Heart left ventricle (tissue), 16 donors: ENCODE data around the gene SLC25A26. TPM values are rescaled to one million over a fixed set of nuclear protein-coding genes. Genes with fewer than 3 reads are reported as not detected.

Source experiments
- ATAC-seq, 4 donors: fragments of 200-7000 bp; cut with Tn5 transposase; one replicate each; pipeline ENCODE4 v1.9.1; 2020 to 2022; ENCODE audit warnings: moderate library complexity in 4 of 4, mild to moderate bottlenecking in 3 of 4, moderate number of reproducible peaks in 1 of 4
- DNase-seq, 5 donors: peaks; one replicate each; pipeline ENCODE4 v3.0.0-alpha.2; 2020
- H3K27ac ChIP-seq, 12 donors: fragments of 200-600 bp; sonication (generic) in 4 of 12; one replicate each; pipeline versions ENCODE4 v1.5.0 to v1.8.0; 2016 to 2022; ENCODE audit warnings: mild to moderate bottlenecking in 2 of 12
- H3K27me3 ChIP-seq, 9 donors: fragments of 200-600 bp; sonication (generic) in 2 of 9; one replicate each; pipeline versions ENCODE4 v1.5.1 to v1.8.0; 2016 to 2022; ENCODE audit warnings: mild to moderate bottlenecking in 3 of 9
- H3K36me3 ChIP-seq, 9 donors: fragments of 200-600 bp; sonication (generic) in 2 of 9; one replicate each; pipeline versions ENCODE4 v1.5.0 to v1.8.0; 2018 to 2022; ENCODE audit warnings: mild to moderate bottlenecking in 2 of 9
- H3K4me1 ChIP-seq, 12 donors: fragments of 200-600 bp; sonication (generic) in 4 of 12; one replicate each; pipeline versions ENCODE4 v1.5.0 to v1.8.0; 2016 to 2022; ENCODE audit warnings: mild to moderate bottlenecking in 3 of 12
- H3K4me3 ChIP-seq, 12 donors: fragments of 200-600 bp; sonication (generic) in 4 of 12; one replicate each; pipeline versions ENCODE4 v1.5.0 to v1.8.0; 2017 to 2022; ENCODE audit warnings: mild to moderate bottlenecking in 9 of 12, moderate library complexity in 4 of 12
- H3K9me3 ChIP-seq, 12 donors: fragments of 200-600 bp; sonication (generic) in 4 of 12; one replicate each; pipeline versions ENCODE4 v1.5.0 to v1.8.0; 2016 to 2022; ENCODE audit warnings: mild to moderate bottlenecking in 1 of 12
- POLR2A ChIP-seq, 2 donors: fragments of 450-650 bp; IDR thresholded peaks; one replicate each; pipeline ENCODE4 v1.6.1; 2017; ENCODE audit warnings: antibody characterized with exemption in 2 of 2, mild to moderate bottlenecking in 2 of 2, moderate library complexity in 2 of 2
- WGBS, 4 donors: extraction: QIAGEN DNeasy Blood & Tissue Kit in 2 of 4; methylation state at CpG; one replicate each; pipeline versions ENCODE4 v1.1.5 to v1.1.7; 2013 to 2018; 5-methylcytosine and 5-hydroxymethylcytosine counted together
- intact Hi-C, 10 donors: fragments of 100-400 bp; cut with DNase I; formaldehyde crosslinking; loops; one replicate each; pipeline versions ENCODE4 v1.11.1 to v1.14.2; 2022
- long read RNA-seq, 3 donors: library from polyadenylated mRNA; unstranded; transcript quantifications; one replicate each; pipeline ENCODE4 v2.0.0, GENCODE V29; 2020 to 2021
- polyA plus RNA-seq, 2 donors: library from polyadenylated mRNA; stranded (reverse); fragments of 200-250 nt; gene quantifications; one replicate each; pipeline ENCODE4 v1.2.3, GENCODE V29; 2013
- total RNA-seq, 9 donors: library from RNA; depleted of rRNA in 2 of 9; stranded (reverse); fragments of >200 nt in 2 of 9; fragmentation: NEBNext Ultra II Directional in 3 of 9; extraction: Animal tissue kit (Norgen Biotek cat#: 25700) in 3 of 9; gene quantifications; one replicate each; pipeline versions ENCODE4 v1.1.0 to v1.2.4, GENCODE V29; 2016 to 2023
- TF ChIP-seq, protein P1 (sequence below), 12 donors: fragments of 200-600 bp; sonication (generic) in 4 of 12; IDR thresholded peaks; one replicate each; pipeline versions ENCODE4 v1.5.0 to v1.8.0; 2018 to 2022; ENCODE audit warnings: antibody characterized with exemption in 12 of 12, mild to moderate bottlenecking in 5 of 12
- donor health status: ischemic (EF 13 %, LVEDD 7.1; RV severe dilation, severe dysfunction).
- donor health status: healthy with polysubstance abuse.
- donor health status: DM: no; HTN: yes; CAD: no.
- donor health status: DM: no; HTN: no; CAD: no.
- donor health status: ischemic (EF 25% LVEDD 6.9; RV normal size, moderate dysfunction).
- donor health status: ischemic (EF 25% LVEDD 5.7; RV mildly dilated, moderate dysfunction).
- donor health status: healthy.
- donor health status: DM: yes; HTN: yes; CAD: no.
- donor health status: ischemic (EF 35%, LVEDD 5.7; RV mildly dilated, moderate dysfunction).
- donor health status: nonischemic (EF 11% LVEDD 7.7; RV severe dilation, severe dysfunction).
- donor health status: DM: yes; HTN: yes; CAD: no.
- donor health status: PGD.
- donor health status: ischemic (EF 29% LVEDD 5.4; RV normal size, mild dysfunction).
- donor health status: nonischemic (EF 23%, LVEDD 6.1; RV moderate dilation, normal function).

Gene SLC25A26, protein sequence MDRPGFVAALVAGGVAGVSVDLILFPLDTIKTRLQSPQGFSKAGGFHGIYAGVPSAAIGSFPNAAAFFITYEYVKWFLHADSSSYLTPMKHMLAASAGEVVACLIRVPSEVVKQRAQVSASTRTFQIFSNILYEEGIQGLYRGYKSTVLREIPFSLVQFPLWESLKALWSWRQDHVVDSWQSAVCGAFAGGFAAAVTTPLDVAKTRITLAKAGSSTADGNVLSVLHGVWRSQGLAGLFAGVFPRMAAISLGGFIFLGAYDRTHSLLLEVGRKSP
- 10 to 100 TPM; 20.0 to 42.2 (median 25.4) TPM for total RNA-seq
- polyA plus RNA-seq = 10 to 100 TPM; 22.5 to 26.3 TPM
- long read RNA-seq, donor 1, partial matches to known transcripts = 27 of 37 reads
- long read RNA-seq, donor 1, other reads (novel, unspliced or antisense) = 9 of 37 reads
- long read RNA-seq, donor 2, transcript SLC25A26-201 (9 exons, 1,023 nt) = major isoform, 13 of 85 reads
- long read RNA-seq, donor 2, partial matches to known transcripts = 59 of 85 reads
- long read RNA-seq, donor 2, other reads (novel, unspliced or antisense) = 13 of 85 reads
- long read RNA-seq, donor 3, partial matches to known transcripts = 6 of 9 reads
- long read RNA-seq, donor 3, other reads (novel, unspliced or antisense) = 2 of 9 reads

DNA sequence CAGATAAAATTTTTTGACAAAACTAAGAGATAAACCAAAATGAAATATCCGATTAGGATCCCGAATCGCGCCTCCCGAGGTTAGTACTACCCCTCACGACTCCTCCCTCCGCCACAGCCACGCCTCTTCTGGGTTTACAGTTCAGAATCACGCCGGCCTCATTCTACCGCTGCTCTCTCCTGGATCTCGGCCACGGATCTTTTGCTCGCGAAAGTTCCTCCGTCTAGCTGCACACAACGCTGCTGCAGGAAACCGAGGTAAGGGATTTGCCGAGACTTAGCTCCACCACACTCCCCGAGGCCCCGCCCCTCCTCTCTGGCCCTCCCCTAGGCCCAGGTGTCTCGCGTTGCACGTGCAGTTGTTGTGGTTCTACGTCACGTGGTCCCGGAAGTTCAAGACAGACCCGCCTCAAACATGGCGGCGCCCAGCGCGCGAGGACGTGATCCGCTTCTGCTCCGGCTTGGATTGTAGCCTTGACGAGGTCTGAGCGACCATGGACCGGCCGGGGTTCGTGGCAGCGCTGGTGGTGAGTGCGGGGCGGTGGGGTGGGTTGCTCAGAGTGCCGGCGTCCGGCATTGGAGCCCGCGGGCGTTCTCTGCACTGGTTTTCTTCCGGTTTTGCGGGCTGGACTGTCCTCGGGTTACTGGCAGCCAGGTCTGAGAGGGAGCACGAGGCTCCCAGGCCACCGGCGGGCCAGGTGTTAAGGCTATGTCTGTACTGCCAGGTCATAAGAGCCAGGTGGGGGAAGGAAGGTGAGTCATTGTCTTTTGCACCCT, at the start of gene SLC25A26:
SLC25A26 (plus strand) TSS at position 400 of the 776 bp plus-strand sequence; CDS start at position 494, 94 bp downstream.
- Histone ChIP-seq H3K27ac (peak within 1 kb of the TSS in 11 of 12 donors; percentile 42 to 81 (median 70)), H3K4me1 (peaks cover 0 to 15% (median 9%) of the 10 kb centered on the region in 12 donors), H3K36me3 (peaks cover 0 to 12% (median 0%) of the 10 kb centered on the region in 9 donors), H3K9me3 (no peaks in the 10 kb centered on the region), H3K27me3 (no peaks in the 10 kb centered on the region), H3K4me3 (peak within 1 kb of the TSS; percentile 59 to 80 (median 74))
- 0 to 1% (median 0%) methylated on average over 29 to 56 of the region's 56 CpGs for WGBS, 4 donors
- peak; percentile 98 to 99 (median 99) for ATAC-seq
- DNase-seq = peak; percentile 93 to 96 (median 95)
- intact Hi-C loops = no loop called here
- TF ChIP-seq, protein P1, sequence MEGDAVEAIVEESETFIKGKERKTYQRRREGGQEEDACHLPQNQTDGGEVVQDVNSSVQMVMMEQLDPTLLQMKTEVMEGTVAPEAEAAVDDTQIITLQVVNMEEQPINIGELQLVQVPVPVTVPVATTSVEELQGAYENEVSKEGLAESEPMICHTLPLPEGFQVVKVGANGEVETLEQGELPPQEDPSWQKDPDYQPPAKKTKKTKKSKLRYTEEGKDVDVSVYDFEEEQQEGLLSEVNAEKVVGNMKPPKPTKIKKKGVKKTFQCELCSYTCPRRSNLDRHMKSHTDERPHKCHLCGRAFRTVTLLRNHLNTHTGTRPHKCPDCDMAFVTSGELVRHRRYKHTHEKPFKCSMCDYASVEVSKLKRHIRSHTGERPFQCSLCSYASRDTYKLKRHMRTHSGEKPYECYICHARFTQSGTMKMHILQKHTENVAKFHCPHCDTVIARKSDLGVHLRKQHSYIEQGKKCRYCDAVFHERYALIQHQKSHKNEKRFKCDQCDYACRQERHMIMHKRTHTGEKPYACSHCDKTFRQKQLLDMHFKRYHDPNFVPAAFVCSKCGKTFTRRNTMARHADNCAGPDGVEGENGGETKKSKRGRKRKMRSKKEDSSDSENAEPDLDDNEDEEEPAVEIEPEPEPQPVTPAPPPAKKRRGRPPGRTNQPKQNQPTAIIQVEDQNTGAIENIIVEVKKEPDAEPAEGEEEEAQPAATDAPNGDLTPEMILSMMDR (IDR thresholded peaks at IDR 0.05) = peak in 2 of 12 donors; percentile 9 to 19
- TF ChIP-seq POLR2A (IDR thresholded peaks at IDR 0.05) = peak in 1 of 2 donors; percentile 21

DNA sequence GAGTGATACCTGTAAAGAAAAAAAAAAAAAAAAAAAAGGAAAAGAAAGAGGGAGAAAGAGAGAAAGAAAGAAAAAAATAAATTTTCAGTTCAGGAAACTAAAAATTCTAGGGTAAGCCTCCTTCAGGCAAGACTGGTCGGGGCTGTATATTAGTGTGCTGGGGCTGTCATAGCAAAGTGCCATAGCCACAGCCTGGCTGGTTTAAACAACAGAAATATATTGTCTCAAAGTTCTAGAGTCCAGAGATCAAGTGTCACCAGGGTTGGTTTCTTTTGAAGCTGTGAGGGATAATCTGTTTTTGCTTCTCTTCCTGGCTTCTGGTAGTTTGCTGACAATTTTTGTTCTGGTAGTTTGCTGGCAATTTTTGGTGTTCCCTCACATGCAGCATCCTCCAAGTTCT, 48.4 kb upstream of the SLC25A26 start:
- Histone ChIP-seq H3K4me1 (peaks cover 0 to 12% (median 0%) of the 10 kb centered on the region in 12 donors), H3K36me3 (no peaks in the 10 kb centered on the region), H3K27ac (no peak overlapping the region), H3K4me3 (no peak overlapping the region), H3K9me3 (no peaks in the 10 kb centered on the region), H3K27me3 (no peaks in the 10 kb centered on the region)
- no peak for ATAC-seq
- WGBS, 4 donors = 90 to 100% (median 95%) methylated on average over 1 of the region's 1 CpG
- no peak for TF ChIP-seq POLR2A (IDR thresholded peaks at IDR 0.05)
- TF ChIP-seq, protein P1 (IDR thresholded peaks at IDR 0.05) = no peak
- DNase-seq = no peak
- intact Hi-C loops = no loop called here

DNA sequence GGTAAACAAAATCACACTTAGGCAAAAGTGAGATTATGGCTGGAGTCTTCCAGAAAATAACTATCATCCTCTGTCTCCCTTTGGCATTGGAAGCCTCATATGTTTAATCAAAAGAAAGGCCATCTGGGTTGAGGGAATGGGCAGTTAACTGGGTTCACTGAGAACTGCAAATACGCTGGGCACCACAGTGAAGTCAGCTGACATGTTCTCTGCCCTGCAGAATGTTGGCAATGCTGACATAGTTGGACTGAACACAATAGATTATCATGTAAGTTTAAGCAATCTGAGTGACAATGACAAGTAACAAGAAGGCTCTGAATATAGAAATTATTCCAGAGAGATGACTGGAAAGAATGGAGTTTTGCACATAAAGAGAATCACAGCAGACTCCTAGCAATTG, 43.8 kb upstream of the SLC25A26 start:
- H3K36me3 ChIP-seq = no peaks in the 10 kb centered on the region
- ATAC-seq = peak; percentile 71 to 85 (median 78)
- peak in 3 of 5 donors; percentile 40 to 43 (median 43) for DNase-seq
- no peaks in the 10 kb centered on the region for H3K9me3 ChIP-seq
- WGBS, 4 donors = 49 to 58% (median 57%) methylated on average over 1 of the region's 1 CpG
- H3K4me3 ChIP-seq = no peak overlapping the region
- intact Hi-C loops = no loop called here
- H3K4me1 ChIP-seq = peaks cover 0 to 37% (median 10%) of the 10 kb centered on the region in 12 donors
- peak overlapping the region; percentile 48 to 93 (median 70) for H3K27ac ChIP-seq
- H3K27me3 ChIP-seq = no peaks in the 10 kb centered on the region
- TF ChIP-seq, protein P1 (IDR thresholded peaks at IDR 0.05) = no peak
- TF ChIP-seq POLR2A (IDR thresholded peaks at IDR 0.05) = no peak
